ENCODE data around the gene ECE1. TPM values are rescaled to one million over a fixed set of nuclear protein-coding genes. Genes with fewer than 3 reads are reported as not detected.

Gene ECE1
- total and polyA plus RNA-seq, 2 of the 4 experiments (the other 2 are of a cell fraction) = 61.8 to 124 TPM

- Histone ChIP-seq H3K9me1 (ENCODE audit: insufficient read depth, low read length) (peaks cover 39% of the 10 kb centered on the region), H3K18ac (ENCODE audit: low read depth, low read length) (peak overlapping the region; percentile 51), H2BK5ac (ENCODE audit: low read depth, low read length, poor library complexity, severe bottlenecking) (peak overlapping the region; percentile 79), H3K36me3 (ENCODE audit: control insufficient read depth, insufficient read depth, low read length) (peaks cover 5% of the 10 kb centered on the region; the same call in 1 of the 2 replicates), H4K20me1 (ENCODE audit: insufficient read depth, low read length) (peaks cover 48% of the 10 kb centered on the region), H3K79me1 (ENCODE audit: low read depth in 1 of 2, low read length in 2 of 2) (peaks cover 45 to 94% of the 10 kb centered on the region in 2 experiments), H3K4ac (ENCODE audit: low read depth, low read length) (peak overlapping the region; percentile 89), H3K27me3 (ENCODE audit: control insufficient read depth, insufficient read depth, low read length) (no peaks in the 10 kb centered on the region), H3K14ac (replicated peaks; ENCODE audit: low read depth, low read length) (peak overlapping the region; percentile 43), H3K4me1 (ENCODE audit: control insufficient read depth, insufficient read depth, low read length) (peaks cover 76% of the 10 kb centered on the region), H3K4me3 (ENCODE audit: insufficient read depth, low read depth, low read length) (no peak overlapping the region), H2BK120ac (ENCODE audit: low read depth, low read length) (peak overlapping the region; percentile 86), H3K9me3 (ENCODE audit: control insufficient read depth, insufficient read depth, low read length) (no peaks in the 10 kb centered on the region), H2AK9ac (replicated peaks; ENCODE audit: low read depth, low read length, poor library complexity) (peak overlapping the region; percentile 91), H3K56ac (ENCODE audit: extremely low read depth, insufficient read depth, low read length) (peak overlapping the region; percentile 49; the same call in 1 of the 2 replicates), H4K5ac (ENCODE audit: low read depth, low read length) (peak overlapping the region; percentile 11; the same call in 1 of the 2 replicates), H4K8ac (ENCODE audit: low read depth in 2 of 2, low read length in 2 of 2) (peak overlapping the region; percentile 14 to 67; a peak in 3 of 4 replicates), H2BK15ac (ENCODE audit: low read depth, low read length) (peak overlapping the region; percentile 47; the same call in 2 of the 3 replicates), H3K4me2 (ENCODE audit: low read depth, low read length) (peak overlapping the region; percentile 29), H3K9ac (ENCODE audit: low read depth, low read length) (peak overlapping the region; percentile 1; the same call in 1 of the 2 replicates), H2AK5ac (ENCODE audit: low read depth, low read length) (peak overlapping the region; percentile 90), H2AFZ (replicated peaks; ENCODE audit: low read length, poor library complexity) (peak overlapping the region; percentile 21), H3K27ac (ENCODE audit: insufficient read depth, low read length) (peak overlapping the region; percentile 76), H3K23ac (ENCODE audit: low read depth, low read length) (peak overlapping the region; percentile 69; the same call in 1 of the 2 replicates), H4K91ac (ENCODE audit: insufficient read depth, low read depth, low read length) (peak overlapping the region; percentile 84), H2BK20ac (ENCODE audit: low read depth, low read length) (peak overlapping the region; percentile 83)
- intact Hi-C loops (cut with micrococcal nuclease) = loop anchor here (5.0 kb wide), 1 partner anchor 641 kb away; no protein-coding TSS in a partner anchor
- TF ChIP-seq CEBPB (IDR thresholded peaks at IDR 0.05; ENCODE audit: low read depth, low read length) (peak; percentile 91), MAFK (IDR thresholded peaks at IDR 0.05; ENCODE audit: low read depth, low read length) (no peak), FOS (IDR thresholded peaks at IDR 0.05; ENCODE audit: low read depth, low read length) (peak; percentile 26; the same call in 1 of the 2 replicates), SMC3 (IDR thresholded peaks at IDR 0.05; ENCODE audit: low read depth, low read length) (no peak)
- dilution Hi-C loops (cut with HindIII; ENCODE audit: low sequenced_read_pairs, unreplicated experiment) = no loop called here
- 0% methylated on average over 1 of the region's 7 CpGs; no CpG with 5 or more reads in 1 of the 2 experiments for WGBS, 2 experiments (ENCODE audit: extremely low coverage in 2 of 2, insufficient read length in 1 of 2)
- CTCF ChIA-PET = interaction anchor here (1.0 to 1.6 kb wide), 5 partner anchors 17 to 83 kb away, joined by 3 to 7 read pairs (median 5); no protein-coding TSS in a partner anchor
- peak; percentile 93 for DNase-seq
- ATAC-seq (ENCODE audit: low read depth) = peak; percentile 45
- in situ Hi-C loops (cut with MboI; ENCODE audit: low sequenced_read_pairs) = loop anchor here (5.0 kb wide), 1 partner anchor 81 kb away; no protein-coding TSS in a partner anchor
- BruUV-seq (replicated peaks) = no TSS peak
- POLR2A ChIA-PET (ENCODE audit: unreplicated experiment) = interaction anchor here (0.5 kb wide), 1 partner anchor 105 kb away, joined by 3 read pairs; no protein-coding TSS in a partner anchor
Observed at GRCh38 chr1:21337928-21338572, 47.8 kb upstream of the ECE1 start.

Measured in IMR-90 (cell line).